Panc1 (cell line): ENCODE data around the gene RNF130. TPM values are rescaled to one million over a fixed set of nuclear protein-coding genes. Genes with fewer than 3 reads are reported as not detected.

Source experiments
- ATAC-seq: fragments of 200-7000 bp; cut with Tn5 transposase; 2 replicates; pipeline ENCODE4 v1.9.1; 2020; ENCODE audit warnings: mild to moderate bottlenecking, moderate library complexity
- BruUV-seq: library from RNA; stranded (reverse); fragments of 400-500 nt; replicated peaks from 2 replicates; lab custom pipeline; 2021; lab: Mats Ljungman, UMichigan
- CTCF ChIA-PET: fragments of 300-600 bp; sonication (Branson Sonifier 250); formaldehyde crosslinking; loops from one replicate; lab custom pipeline; 2022; ENCODE audit warnings: antibody characterized with exemption; lab: Charles Lee
- POLR2A ChIA-PET: fragments of 300-600 bp; sonication (Branson Sonifier 250); formaldehyde crosslinking; loops from one replicate; lab custom pipeline; 2022; ENCODE audit warnings: antibody characterized with exemption; lab: Charles Lee
- DNase-seq: peaks from one replicate; pipeline ENCODE4 v3.0.0-alpha.2; 2010; ENCODE audit warnings: low read depth, low spot score
- H3K27ac ChIP-seq: 2 replicates; pipeline ENCODE4 v1.5.1; 2011; ENCODE audit warnings: mild to moderate bottlenecking, low read length, inconsistent platforms
- H3K27me3 ChIP-seq: fragments of 200-500 bp; sonication (Bioruptor generic); 2 replicates; pipeline ENCODE4 v1.6.0; 2014; ENCODE audit warnings: low read length, inconsistent platforms; ENCODE audit not compliant: control insufficient read depth, insufficient read depth
- H3K36me3 ChIP-seq: fragments of 200-500 bp; sonication (Bioruptor generic); 2 replicates; pipeline ENCODE4 v1.5.1; 2014; ENCODE audit warnings: inconsistent platforms, mild to moderate bottlenecking, low read length, moderate library complexity; ENCODE audit not compliant: control insufficient read depth, insufficient read depth
- H3K4me1 ChIP-seq: 2 replicates; pipeline ENCODE4 v1.5.1; 2011; ENCODE audit warnings: inconsistent platforms, mild to moderate bottlenecking, low read length, moderate library complexity; ENCODE audit not compliant: control insufficient read depth, insufficient read depth
- H3K4me3 ChIP-seq, 2 experiments: 2 replicates each; pipeline ENCODE4 v1.5.1; 2011 to 2012; ENCODE audit warnings: low read depth in 2 of 2, low read length in 2 of 2, mild to moderate bottlenecking in 2 of 2, inconsistent platforms in 1 of 2, moderate library complexity in 1 of 2
- H3K9me3 ChIP-seq: fragments of 200-500 bp; sonication (Bioruptor generic); 2 replicates; pipeline ENCODE4 v1.5.1; 2014; ENCODE audit warnings: low read depth, mild to moderate bottlenecking, inconsistent platforms, low read length, moderate library complexity; ENCODE audit not compliant: control insufficient read depth, insufficient read depth
- CTCF ChIP-seq: fragments of 450-650 bp; IDR thresholded peaks from 2 replicates; pipeline ENCODE4 v1.5.1; 2017; ENCODE audit warnings: mild to moderate bottlenecking
- POLR2AphosphoS5 ChIP-seq: IDR thresholded peaks from 2 replicates; pipeline ENCODE4 v1.6.1; 2012; ENCODE audit warnings: mild to moderate bottlenecking, low read depth, low read length, moderate library complexity
- REST ChIP-seq, 2 experiments: IDR thresholded peaks; 2 replicates each; pipeline ENCODE4 v1.6.1; 2011 to 2012; ENCODE audit warnings: low read depth in 2 of 2, control low read depth in 1 of 2, low read length in 1 of 2, mild to moderate bottlenecking in 1 of 2, moderate library complexity in 1 of 2; ENCODE audit not compliant: insufficient read depth in 1 of 2
- SIN3A ChIP-seq: IDR thresholded peaks from 2 replicates; pipeline ENCODE4 v1.6.1; 2012; ENCODE audit warnings: low read depth, mild to moderate bottlenecking, low read length, moderate library complexity, borderline replicate concordance; ENCODE audit not compliant: insufficient read depth
- TCF7L2 ChIP-seq: IDR thresholded peaks from 2 replicates; pipeline ENCODE4 v1.6.1; 2011; ENCODE audit warnings: mild to moderate bottlenecking, low read depth, low read length, inconsistent platforms
- in situ Hi-C: cut with HindIII; loops from 2 replicates; pipeline ENCODE4 v1.10.0; 2016; ENCODE audit warnings: low sequenced_read_pairs, low pct_unique_long_range_greater_than_20kb
- intact Hi-C: fragments of 100-400 bp; cut with micrococcal nuclease; formaldehyde crosslinking; loops from one replicate; pipeline ENCODE4 v1.10.0; 2022; ENCODE audit not compliant: unreplicated experiment
- total RNA-seq: library from RNA; stranded (reverse); gene quantifications from one replicate; pipeline ENCODE4 v1.2.1, GENCODE V29; 2021; ENCODE audit not compliant: unreplicated experiment

Gene RNF130
- total RNA-seq, 1 experiment from 2014 or later = 73.1 TPM

- no peaks in the 10 kb centered on the region for H3K27me3 ChIP-seq
- H3K36me3 ChIP-seq = no peaks in the 10 kb centered on the region
- TF ChIP-seq SIN3A = no peak
- TF ChIP-seq CTCF = no peak
- TF ChIP-seq REST (IDR thresholded peaks at IDR 0.05; ENCODE audit: insufficient read depth in 1 of 2, low read depth in 2 of 2, low read length in 1 of 2) = no peak
- TF ChIP-seq POLR2AphosphoS5 = no peak
- no peak for TF ChIP-seq TCF7L2
- intact Hi-C loops (no loop called here), in situ Hi-C loops (no loop called here)
- no peak overlapping the region for H3K27ac ChIP-seq
- ChIA-PET CTCF (no interaction called here), POLR2A (no interaction called here)
- H3K4me3 ChIP-seq = no peak overlapping the region
- no peak for DNase-seq
- H3K9me3 ChIP-seq = no peaks in the 10 kb centered on the region
- no peaks in the 10 kb centered on the region for H3K4me1 ChIP-seq
- ATAC-seq = no peak
- no TSS peak for BruUV-seq
Observed at GRCh38 chr5:179981636-179982035, 89.9 kb downstream of the RNF130 start.

- no peak overlapping the region for H3K27ac ChIP-seq
- no peaks in the 10 kb centered on the region for H3K27me3 ChIP-seq
- no TSS peak for BruUV-seq
- POLR2A ChIA-PET = no interaction called here
- intact Hi-C loops (no loop called here), in situ Hi-C loops (no loop called here)
- CTCF ChIA-PET = no interaction called here
- TF ChIP-seq SIN3A (no peak), REST (IDR thresholded peaks at IDR 0.05; ENCODE audit: insufficient read depth in 1 of 2, low read depth in 2 of 2, low read length in 1 of 2) (no peak), CTCF (no peak), POLR2AphosphoS5 (no peak), TCF7L2 (no peak)
- H3K4me1 ChIP-seq = no peaks in the 10 kb centered on the region
- no peaks in the 10 kb centered on the region for H3K9me3 ChIP-seq
- no peaks in the 10 kb centered on the region for H3K36me3 ChIP-seq
- DNase-seq = no peak
- H3K4me3 ChIP-seq = no peak overlapping the region
- ATAC-seq = no peak
Observed at GRCh38 chr5:179980767-179981166, 90.8 kb downstream of the RNF130 start.
